Lung (tissue), 12 donors: ENCODE data around the gene TBCD. TPM values are rescaled to one million over a fixed set of nuclear protein-coding genes. Genes with fewer than 3 reads are reported as not detected.

Experiments
- ATAC-seq: fragments of 200-7000 bp; cut with Tn5 transposase; one replicate; pipeline ENCODE4 v1.9.1; 2020; ENCODE audit warnings: moderate number of reproducible peaks; ENCODE audit not compliant: insufficient read depth, low FRiP score
- DNase-seq, 3 donors: peaks; one replicate each; pipeline ENCODE4 v3.0.0-alpha.2; 2013 to 2017
- H3K27ac ChIP-seq, 2 donors: one replicate each; pipeline ENCODE4 v1.5.1; 2013; ENCODE audit warnings: mild to moderate bottlenecking in 2 of 2, moderate library complexity in 2 of 2, control low read depth in 1 of 2, inconsistent platforms in 1 of 2, low read depth in 1 of 2, low read length in 1 of 2
- H3K27me3 ChIP-seq, 3 donors: one replicate each; pipeline ENCODE4 v1.5.1; 2013; ENCODE audit warnings: low read length in 2 of 3; ENCODE audit not compliant: control insufficient read depth in 3 of 3, insufficient read depth in 3 of 3
- H3K36me3 ChIP-seq, 4 donors: one replicate each; pipeline ENCODE4 v1.5.1; 2013; ENCODE audit warnings: low read length in 4 of 4, mild to moderate bottlenecking in 1 of 4, moderate library complexity in 1 of 4; ENCODE audit not compliant: control insufficient read depth in 4 of 4, insufficient read depth in 4 of 4
- H3K4me1 ChIP-seq, 5 donors: one replicate each; pipeline ENCODE4 v1.5.1; 2013; ENCODE audit warnings: low read length in 5 of 5, mild to moderate bottlenecking in 2 of 5, moderate library complexity in 1 of 5; ENCODE audit not compliant: control insufficient read depth in 5 of 5, insufficient read depth in 5 of 5
- H3K4me3 ChIP-seq: one replicate; pipeline ENCODE4 v1.5.1; 2013; ENCODE audit warnings: mild to moderate bottlenecking, control low read depth, moderate library complexity
- H3K9ac ChIP-seq, 2 donors: one replicate each; pipeline ENCODE4 v1.5.1; 2013; ENCODE audit warnings: low read length in 2 of 2, control low read depth in 1 of 2; ENCODE audit not compliant: insufficient read depth in 1 of 2
- H3K9me3 ChIP-seq, 4 donors: one replicate each; pipeline ENCODE4 v1.5.1; 2013; ENCODE audit warnings: low read length in 3 of 4, mild to moderate bottlenecking in 1 of 4, moderate library complexity in 1 of 4; ENCODE audit not compliant: control insufficient read depth in 4 of 4, insufficient read depth in 3 of 4
- CTCF ChIP-seq: IDR thresholded peaks from 2 replicates; pipeline ENCODE4 v1.5.1; 2012; ENCODE audit warnings: mild to moderate bottlenecking; ENCODE audit errors: control extremely low read depth, extremely low read depth
- WGBS, 2 donors: extraction: QIAGEN DNeasy Blood & Tissue Kit; methylation state at CpG; one replicate each; pipeline ENCODE4 v1.1.7; 2013; 5-methylcytosine and 5-hydroxymethylcytosine counted together
- polyA plus RNA-seq, 2 donors: library from polyadenylated mRNA; stranded (reverse); fragments of 200-250 nt; gene quantifications; one replicate each; pipeline ENCODE4 v1.2.1, GENCODE V29; 2013
- total RNA-seq, 2 donors: library from RNA; depleted of rRNA in 1 of 2; stranded (reverse); fragments of >200 nt in 1 of 2; gene quantifications; one replicate each; pipeline ENCODE4 v1.2.1, GENCODE V29; 2014 to 2021
- donor health status: control.
- donor health status: control.
- donor health status: Bipolar disorder and iron deficiency.
- donor health status: healthy.
- donor health status: DM: yes; HTN: yes; CAD: no.

The TBCD gene
- total and polyA plus RNA-seq, 4 donors = 57.6 to 119 (median 90.3) TPM

DNA sequence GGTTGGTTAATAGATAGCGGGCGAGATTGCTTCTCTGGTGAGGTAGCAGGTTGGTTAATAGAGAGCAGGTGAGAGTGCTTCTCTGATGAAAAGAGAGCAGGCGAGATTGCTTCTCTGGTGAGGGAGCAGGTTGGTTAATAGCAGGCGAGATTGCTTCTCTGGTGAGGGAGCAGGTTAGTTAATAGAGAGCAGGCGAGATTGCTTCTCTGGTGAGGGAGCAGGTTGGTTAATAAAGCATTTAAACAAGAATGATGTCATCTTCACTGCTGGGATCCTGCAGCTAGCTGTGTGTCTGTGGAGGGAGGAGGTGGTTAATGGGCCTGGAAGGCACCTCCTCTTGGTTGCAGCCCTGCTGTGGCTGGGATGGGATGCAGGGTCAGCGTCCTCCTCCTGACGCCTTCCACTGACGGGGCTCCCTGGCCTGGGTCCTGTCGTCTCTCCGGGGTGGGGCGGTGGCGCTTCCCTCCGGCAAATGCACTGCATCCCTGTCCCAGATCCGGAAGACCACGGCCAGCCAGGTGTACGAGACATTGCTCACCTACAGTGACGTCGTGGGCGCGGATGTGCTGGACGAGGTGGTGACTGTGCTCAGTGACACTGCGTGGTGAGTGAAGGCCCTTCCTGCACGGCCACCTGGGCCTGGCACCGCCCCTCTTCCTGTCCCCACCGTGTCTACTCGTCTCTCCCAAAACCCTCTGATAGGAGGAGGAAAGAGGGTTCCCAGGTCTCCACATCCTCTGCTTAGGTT lies 187.2 kb downstream of the TBCD start:
- H3K27ac ChIP-seq = peak overlapping the region in 1 of 2 donors; percentile 11
- WGBS, 2 donors = 84 to 85% methylated on average over 26 of the region's 26 CpGs
- no peak overlapping the region for H3K4me3 ChIP-seq
- no peaks in the 10 kb centered on the region for H3K27me3 ChIP-seq
- H3K9me3 ChIP-seq = peaks cover 0 to 8% (median under 1%) of the 10 kb centered on the region in 4 donors
- H3K9ac ChIP-seq = no peak overlapping the region
- DNase-seq (peak in 1 of 3 donors; percentile 29), ATAC-seq (no peak)
- peaks cover 0 to 8% (median 0%) of the 10 kb centered on the region in 5 donors for H3K4me1 ChIP-seq
- no peak for TF ChIP-seq CTCF
- H3K36me3 ChIP-seq = peaks cover 16 to 57% (median 20%) of the 10 kb centered on the region in 4 donors

- Histone ChIP-seq H3K9ac (no peak overlapping the region), H3K9me3 (peaks cover 0 to 14% (median 4%) of the 10 kb centered on the region in 4 donors), H3K27ac (peak overlapping the region in 1 of 2 donors; percentile 11), H3K36me3 (peaks cover 20 to 61% (median 24%) of the 10 kb centered on the region in 4 donors), H3K4me3 (no peak overlapping the region), H3K27me3 (no peaks in the 10 kb centered on the region), H3K4me1 (peaks cover 0 to 8% (median 0%) of the 10 kb centered on the region in 5 donors)
- TF ChIP-seq CTCF = no peak
- ATAC-seq = peak; percentile 54
- DNase-seq = peak; percentile 38 to 76 (median 47)
- WGBS, 2 donors = 74 to 79% methylated on average over 10 of the region's 10 CpGs
Measured at GRCh38 chr17:82939621-82940135, 187.8 kb downstream of the TBCD start.

DNA sequence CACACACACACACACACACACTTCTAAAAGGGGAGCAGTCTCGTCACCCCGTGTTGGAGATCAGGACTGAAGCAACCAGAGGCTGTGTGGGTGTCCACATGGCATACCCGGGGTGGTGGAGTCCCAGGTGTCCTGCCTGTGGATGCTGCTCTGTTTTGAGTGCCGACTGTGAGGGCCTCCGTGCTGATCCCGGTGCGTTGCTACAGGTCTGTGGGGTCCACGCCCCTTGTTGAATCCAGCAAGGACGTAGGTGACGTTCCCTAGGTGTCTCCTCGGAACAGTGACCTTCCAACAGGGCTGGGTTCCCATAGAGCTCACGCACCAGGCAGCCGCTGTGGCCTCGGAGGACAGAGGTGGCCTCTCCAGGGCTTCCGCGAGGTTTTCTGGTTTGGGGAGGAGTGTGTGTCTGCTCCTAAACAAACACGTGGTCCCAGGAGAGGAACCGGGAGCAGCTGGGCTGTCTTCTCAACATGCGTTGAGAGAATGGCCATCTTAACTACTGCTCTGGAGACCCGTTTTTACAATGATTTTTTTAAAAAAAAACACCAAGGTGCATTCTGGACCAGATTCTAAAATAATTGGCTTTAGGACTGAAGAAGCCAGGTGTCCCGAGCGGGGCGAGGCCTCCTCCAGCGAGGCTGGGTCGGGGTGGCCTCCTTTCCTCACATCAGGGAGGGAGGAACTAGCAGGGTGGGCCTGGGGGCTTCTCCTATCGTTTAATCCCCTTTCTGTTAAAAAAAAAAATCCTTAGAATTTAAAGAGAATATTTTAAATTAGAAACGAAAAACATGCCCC lies 188.6 kb downstream of the TBCD start:
- no peak for TF ChIP-seq CTCF
- Histone ChIP-seq H3K27ac (no peak overlapping the region), H3K4me1 (peaks cover 0 to 8% (median 0%) of the 10 kb centered on the region in 5 donors), H3K27me3 (no peaks in the 10 kb centered on the region), H3K36me3 (peaks cover 20 to 61% (median 30%) of the 10 kb centered on the region in 4 donors), H3K4me3 (no peak overlapping the region), H3K9ac (no peak overlapping the region), H3K9me3 (peaks cover 0 to 14% (median 10%) of the 10 kb centered on the region in 4 donors)
- 80 to 89% methylated on average over 27 of the region's 27 CpGs for WGBS, 2 donors
- ATAC-seq (no peak), DNase-seq (no peak)
